Stomach (tissue), 4 donors: ENCODE data around the gene PODXL2.

ENCODE experiments used
- EP300 ChIP-seq: sonication (generic); formaldehyde crosslinking; IDR thresholded peaks from one replicate; pipeline ENCODE4 v1.6.1; 2017; ENCODE audit warnings: antibody characterized with exemption
- POLR2A ChIP-seq, 4 donors: fragments of 450-650 bp; IDR thresholded peaks; one replicate each; pipeline ENCODE4 v1.6.1; 2016; ENCODE audit warnings: antibody characterized with exemption in 4 of 4, control low read depth in 2 of 4, mild to moderate bottlenecking in 1 of 4, moderate library complexity in 1 of 4

GRCh38 chr3:127593178-127593577 lies 35.8 kb upstream of the PODXL2 start:
- TF ChIP-seq EP300 (no peak), POLR2A (IDR thresholded peaks at IDR 0.05) (no peak)
